HepG2 (cell line): Measurements from ENCODE around the gene PRPSAP1. TPM values are rescaled to one million over a fixed set of nuclear protein-coding genes. Genes with fewer than 3 reads are reported as not detected.
A peak's percentile ranks its signal among the peaks of the same experiment; 100 is the strongest.

ENCODE experiments used
- CCAR2 ChIP-seq: fragments of 200-400 bp; formaldehyde crosslinking; optimal IDR thresholded peaks from 2 replicates; pipeline ENCODE3; 2018; ENCODE audit warnings: low read depth, mild to moderate bottlenecking, low read length, moderate library complexity
- FOSL1 ChIP-seq: sonication (generic); formaldehyde crosslinking; IDR thresholded peaks from 2 replicates; pipeline ENCODE4 v1.9.0; 2021; ENCODE audit warnings: missing genetic modification reagents, borderline replicate concordance
- FOXK1 ChIP-seq: sonication (generic); formaldehyde crosslinking; IDR thresholded peaks from 2 replicates; pipeline ENCODE4 v1.4.0; 2020; ENCODE audit warnings: low read depth, missing genetic modification reagents, borderline replicate concordance
- FOXO1 ChIP-seq: sonication (generic); formaldehyde crosslinking; IDR thresholded peaks from 2 replicates; pipeline ENCODE4 v1.4.0; 2020; ENCODE audit warnings: missing genetic modification reagents
- GPN1 ChIP-seq: sonication (generic); formaldehyde crosslinking; IDR thresholded peaks from 2 replicates; pipeline ENCODE4 v1.5.1; 2020; ENCODE audit warnings: missing genetic modification reagents, borderline replicate concordance
- HDAC6 ChIP-seq: fragments of 200-600 bp; sonication (generic); IDR thresholded peaks from 2 replicates; pipeline ENCODE4 v1.7.0; 2017; ENCODE audit warnings: mild to moderate bottlenecking, antibody characterized with exemption, low read length, low read depth
- HMG20B ChIP-seq: conservative IDR thresholded peaks from 2 replicates; pipeline ENCODE4 v1.6.1; 2016; ENCODE audit warnings: missing genetic modification reagents, missing compliant biosample characterization
- MYC ChIP-seq: sonication (generic); formaldehyde crosslinking; IDR thresholded peaks from 2 replicates; pipeline ENCODE4 v1.9.0; 2021; ENCODE audit warnings: missing genetic modification reagents, borderline replicate concordance
- NFATC3 ChIP-seq: sonication (generic); formaldehyde crosslinking; IDR thresholded peaks from 2 replicates; pipeline ENCODE4 v1.5.1; 2020; ENCODE audit warnings: mild to moderate bottlenecking, missing genetic modification reagents
- NFKB2 ChIP-seq: sonication (generic); formaldehyde crosslinking; IDR thresholded peaks from 2 replicates; pipeline ENCODE4 v1.4.0; 2020; ENCODE audit warnings: missing genetic modification reagents, borderline replicate concordance
- NFKBIZ ChIP-seq: IDR thresholded peaks from 2 replicates; pipeline ENCODE4 v1.6.1; 2018; ENCODE audit warnings: missing genetic modification reagents, missing compliant biosample characterization
- NR2F1 ChIP-seq, 2 experiments: fragments of 450-650 bp in 1 of 2; formaldehyde crosslinking in 1 of 2; IDR thresholded peaks; 2 replicates each; pipeline versions ENCODE4 v1.5.0 to v1.6.1; 2016 to 2020; ENCODE audit warnings: mild to moderate bottlenecking in 1 of 2, missing compliant biosample characterization in 1 of 2, missing genetic modification reagents in 1 of 2, moderate library complexity in 1 of 2
- PHB2 ChIP-seq: fragments of 450-650 bp; IDR thresholded peaks from 2 replicates; pipeline ENCODE4 v1.6.1; 2018; ENCODE audit not compliant: partially characterized antibody
- PHF5A ChIP-seq: IDR thresholded peaks from one replicate; pipeline ENCODE4 v1.6.1; 2018; ENCODE audit warnings: low read depth, missing genetic modification reagents; ENCODE audit not compliant: unreplicated experiment
- REXO4 ChIP-seq: sonication (generic); formaldehyde crosslinking; IDR thresholded peaks from 2 replicates; pipeline ENCODE4 v1.8.0; 2022; ENCODE audit warnings: missing genetic modification reagents, mild to moderate bottlenecking, borderline replicate concordance
- SRSF1 ChIP-seq: fragments of 200-400 bp; formaldehyde crosslinking; optimal IDR thresholded peaks from 2 replicates; pipeline ENCODE3; 2017; ENCODE audit warnings: mild to moderate bottlenecking, low read depth, low read length, moderate library complexity
- SRY ChIP-seq: sonication (generic); formaldehyde crosslinking; IDR thresholded peaks from 2 replicates; pipeline ENCODE4 v1.8.0; 2022; ENCODE audit warnings: mild to moderate bottlenecking, missing genetic modification reagents
- TBL1XR1 ChIP-seq: fragments of 150-350 bp; IDR thresholded peaks from 2 replicates; pipeline ENCODE4 v1.6.1; 2014; ENCODE audit warnings: borderline replicate concordance, low read length; ENCODE audit not compliant: partially characterized antibody
- ZBTB7A ChIP-seq: sonication (generic); formaldehyde crosslinking; IDR thresholded peaks from 2 replicates; pipeline ENCODE4 v1.8.0; 2022; ENCODE audit warnings: mild to moderate bottlenecking, missing genetic modification reagents
- ZKSCAN5 ChIP-seq: sonication (generic); formaldehyde crosslinking; IDR thresholded peaks from 2 replicates; pipeline ENCODE4 v1.5.1; 2020; ENCODE audit warnings: mild to moderate bottlenecking, missing genetic modification reagents
- ZNF446 ChIP-seq: sonication (generic); formaldehyde crosslinking; IDR thresholded peaks from 2 replicates; pipeline ENCODE4 v1.5.0; 2020; ENCODE audit warnings: mild to moderate bottlenecking, missing genetic modification reagents
- ZNF776 ChIP-seq: sonication (generic); formaldehyde crosslinking; IDR thresholded peaks from 2 replicates; pipeline ENCODE4 v1.4.0; 2020; ENCODE audit warnings: mild to moderate bottlenecking, missing genetic modification reagents
- ZSCAN20 ChIP-seq: sonication (generic); formaldehyde crosslinking; IDR thresholded peaks from 2 replicates; pipeline ENCODE4 v1.4.0; 2020; ENCODE audit warnings: missing genetic modification reagents, mild to moderate bottlenecking, borderline replicate concordance
- polyA plus RNA-seq, 8 experiments: library from polyadenylated mRNA; depleted of rRNA in 3 of 8; stranded (reverse) in 7 of 8; unstranded in 1 of 8; fragments of >200 nt; fragmentation: Illumina TruSeq in 4 of 8; extraction: Trizol in 4 of 8; gene quantifications; 2 replicates each; pipeline versions ENCODE4 v1.2.1 to v1.2.3, GENCODE V29; 2011 to 2016; ENCODE audit warnings: low read depth in 4 of 8, missing spikeins in 1 of 8, mixed read lengths in 1 of 8; ENCODE audit not compliant: insufficient read depth in 1 of 8
- total RNA-seq, 5 experiments: library from RNA; depleted of rRNA; stranded (reverse); fragments of >200 nt; fragmentation: Illumina TruSeq; extraction: Trizol; gene quantifications; 2 replicates each; pipeline ENCODE4 v1.2.3, GENCODE V29; 2016; ENCODE audit warnings: low read depth in 1 of 5
- TF ChIP-seq, protein P1 (sequence below): sonication (generic); formaldehyde crosslinking; IDR thresholded peaks from 2 replicates; pipeline ENCODE4 v1.5.0; 2020; ENCODE audit warnings: mild to moderate bottlenecking, missing genetic modification reagents
- TF ChIP-seq, protein P2 (sequence below): fragments of 450-650 bp; IDR thresholded peaks from 2 replicates; pipeline ENCODE4 v1.6.1; 2017
- TF ChIP-seq, protein P3 (sequence below): sonication (generic); formaldehyde crosslinking; IDR thresholded peaks from 2 replicates; pipeline ENCODE4 v1.4.0; 2020; ENCODE audit warnings: mild to moderate bottlenecking, missing genetic modification reagents

PRPSAP1 gene
- total and polyA plus RNA-seq, 2 of the 13 experiments (the other 11 are each of a cell fraction or from before 2014, with no cell fraction given): 91.1 to 314 TPM

DNA sequence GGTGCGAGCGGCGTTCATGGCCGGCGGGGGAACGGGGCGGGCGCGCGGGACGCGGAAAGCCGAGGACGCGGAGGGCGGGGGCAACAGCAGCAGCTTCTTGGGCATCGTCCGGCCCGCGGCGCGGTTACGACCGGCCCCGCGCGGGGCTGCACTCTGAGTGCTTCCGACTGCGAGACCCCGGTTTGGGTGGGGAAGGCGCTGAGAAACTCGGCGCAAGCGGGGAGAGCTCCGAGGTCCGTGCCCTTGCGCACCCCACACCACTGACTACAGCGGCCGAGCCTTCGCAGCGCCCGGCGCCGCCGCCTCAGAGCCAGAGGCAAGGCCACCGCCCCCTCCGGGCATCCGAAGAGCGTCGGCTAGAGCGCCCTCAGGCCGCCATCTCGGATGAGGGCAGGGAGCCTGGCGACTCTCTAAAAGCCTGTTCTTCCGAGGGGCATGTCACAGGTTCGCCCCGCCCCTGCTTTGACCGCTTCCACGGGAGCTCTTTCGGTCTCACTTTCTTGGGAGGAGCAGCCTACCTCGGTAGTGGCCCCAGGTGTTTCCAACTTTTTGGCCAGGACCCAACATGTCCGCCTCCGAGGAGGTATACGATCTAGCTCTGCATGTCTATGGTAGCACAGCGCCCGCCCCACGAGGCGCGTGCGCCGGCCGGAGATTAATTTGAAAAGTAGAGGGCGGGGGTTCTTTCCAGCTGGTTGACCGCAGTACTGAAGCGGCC lies at the start of gene PRPSAP1 (continued):
- TF ChIP-seq SRSF1 (peak; percentile 41), PHF5A (CRISPR knock-in tag) (peak; percentile 89), MYC (CRISPR knock-in tag) (peak; percentile 87), NFKB2 (CRISPR knock-in tag) (peak; percentile 94; the same call in 1 of the 2 replicates), ZKSCAN5 (CRISPR knock-in tag) (no peak), SRY (CRISPR knock-in tag) (peak; percentile 85), GPN1 (CRISPR knock-in tag) (peak; percentile 63; the same call in 1 of the 2 replicates), FOXO1 (CRISPR knock-in tag) (no peak; the same call in 1 of the 2 replicates), NFATC3 (CRISPR knock-in tag) (peak; percentile 96), CCAR2 (no peak), ZBTB7A (peak; percentile 91), ZNF446 (CRISPR knock-in tag) (0 out of 2 replicates have a peak, but pooled peaks have one; percentile 57), REXO4 (CRISPR knock-in tag) (no peak), HDAC6 (no peak), ZSCAN20 (CRISPR knock-in tag) (peak; percentile 82), TBL1XR1 (no peak), FOXK1 (CRISPR knock-in tag) (peak; percentile 92; the same call in 1 of the 2 replicates), NFKBIZ (CRISPR knock-in tag) (peak; percentile 85; the same call in 1 of the 2 replicates), FOSL1 (no peak; the same call in 1 of the 2 replicates), HMG20B (peak; percentile 48; the same call in 1 of the 2 replicates), NR2F1 (CRISPR knock-in tag; IDR thresholded peaks at IDR 0.05) (no peak), PHB2 (no peak), ZNF776 (CRISPR knock-in tag) (peak; percentile 88)
- TF ChIP-seq, protein P1, sequence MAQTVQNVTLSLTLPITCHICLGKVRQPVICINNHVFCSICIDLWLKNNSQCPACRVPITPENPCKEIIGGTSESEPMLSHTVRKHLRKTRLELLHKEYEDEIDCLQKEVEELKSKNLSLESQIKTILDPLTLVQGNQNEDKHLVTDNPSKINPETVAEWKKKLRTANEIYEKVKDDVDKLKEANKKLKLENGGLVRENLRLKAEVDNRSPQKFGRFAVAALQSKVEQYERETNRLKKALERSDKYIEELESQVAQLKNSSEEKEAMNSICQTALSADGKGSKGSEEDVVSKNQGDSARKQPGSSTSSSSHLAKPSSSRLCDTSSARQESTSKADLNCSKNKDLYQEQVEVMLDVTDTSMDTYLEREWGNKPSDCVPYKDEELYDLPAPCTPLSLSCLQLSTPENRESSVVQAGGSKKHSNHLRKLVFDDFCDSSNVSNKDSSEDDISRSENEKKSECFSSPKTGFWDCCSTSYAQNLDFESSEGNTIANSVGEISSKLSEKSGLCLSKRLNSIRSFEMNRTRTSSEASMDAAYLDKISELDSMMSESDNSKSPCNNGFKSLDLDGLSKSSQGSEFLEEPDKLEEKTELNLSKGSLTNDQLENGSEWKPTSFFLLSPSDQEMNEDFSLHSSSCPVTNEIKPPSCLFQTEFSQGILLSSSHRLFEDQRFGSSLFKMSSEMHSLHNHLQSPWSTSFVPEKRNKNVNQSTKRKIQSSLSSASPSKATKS (CRISPR knock-in tag): no peak
- TF ChIP-seq, protein P2, sequence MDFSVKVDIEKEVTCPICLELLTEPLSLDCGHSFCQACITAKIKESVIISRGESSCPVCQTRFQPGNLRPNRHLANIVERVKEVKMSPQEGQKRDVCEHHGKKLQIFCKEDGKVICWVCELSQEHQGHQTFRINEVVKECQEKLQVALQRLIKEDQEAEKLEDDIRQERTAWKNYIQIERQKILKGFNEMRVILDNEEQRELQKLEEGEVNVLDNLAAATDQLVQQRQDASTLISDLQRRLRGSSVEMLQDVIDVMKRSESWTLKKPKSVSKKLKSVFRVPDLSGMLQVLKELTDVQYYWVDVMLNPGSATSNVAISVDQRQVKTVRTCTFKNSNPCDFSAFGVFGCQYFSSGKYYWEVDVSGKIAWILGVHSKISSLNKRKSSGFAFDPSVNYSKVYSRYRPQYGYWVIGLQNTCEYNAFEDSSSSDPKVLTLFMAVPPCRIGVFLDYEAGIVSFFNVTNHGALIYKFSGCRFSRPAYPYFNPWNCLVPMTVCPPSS: no peak
- TF ChIP-seq, protein P3, sequence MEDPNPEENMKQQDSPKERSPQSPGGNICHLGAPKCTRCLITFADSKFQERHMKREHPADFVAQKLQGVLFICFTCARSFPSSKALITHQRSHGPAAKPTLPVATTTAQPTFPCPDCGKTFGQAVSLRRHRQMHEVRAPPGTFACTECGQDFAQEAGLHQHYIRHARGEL (CRISPR knock-in tag): peak; percentile 74; the same call in 1 of the 2 replicates
